Measurements from ENCODE around the gene CBX6.
"Not testable (repeated sequence)": the region's sequence is repeated elsewhere in the genome, so short reads cannot be mapped to it uniquely, and the experiment has no call there.

CBX6 gene

GRCh38 chr22:38872172-38872830 is at the start of gene CBX6:
Gene CBX6 (minus strand): TSS chr22:38872216. CDS start chr22:38872190, 26 bp downstream.
- DNase-seq (ENCODE audit: low spot score): peak; percentile 94

GRCh38 chr22:38921806-38922205 is 49.8 kb upstream of the CBX6 start:
- DNase-seq (ENCODE audit: low spot score): no peak

DNA sequence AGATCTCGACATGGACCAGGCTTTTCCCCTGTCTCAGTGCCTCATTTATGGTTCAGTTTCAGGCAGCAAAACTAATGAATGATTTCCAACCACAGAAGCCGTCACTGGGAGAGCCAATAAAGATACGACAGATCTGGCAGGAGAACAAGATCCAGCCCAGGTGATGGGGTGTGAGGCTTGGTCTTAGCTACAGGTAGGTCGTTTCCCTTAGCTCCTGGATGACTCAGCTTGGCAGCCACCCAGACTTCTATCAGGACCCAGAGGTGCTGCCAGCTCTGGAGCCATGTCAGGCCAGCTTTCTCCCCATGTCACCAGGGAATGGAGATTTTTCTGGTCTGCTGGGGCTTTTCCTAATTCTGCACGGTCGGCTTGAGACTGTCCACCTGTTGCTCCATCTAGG is 49.1 kb upstream of the CBX6 start:
- no peak for DNase-seq (ENCODE audit: low spot score)

DNA sequence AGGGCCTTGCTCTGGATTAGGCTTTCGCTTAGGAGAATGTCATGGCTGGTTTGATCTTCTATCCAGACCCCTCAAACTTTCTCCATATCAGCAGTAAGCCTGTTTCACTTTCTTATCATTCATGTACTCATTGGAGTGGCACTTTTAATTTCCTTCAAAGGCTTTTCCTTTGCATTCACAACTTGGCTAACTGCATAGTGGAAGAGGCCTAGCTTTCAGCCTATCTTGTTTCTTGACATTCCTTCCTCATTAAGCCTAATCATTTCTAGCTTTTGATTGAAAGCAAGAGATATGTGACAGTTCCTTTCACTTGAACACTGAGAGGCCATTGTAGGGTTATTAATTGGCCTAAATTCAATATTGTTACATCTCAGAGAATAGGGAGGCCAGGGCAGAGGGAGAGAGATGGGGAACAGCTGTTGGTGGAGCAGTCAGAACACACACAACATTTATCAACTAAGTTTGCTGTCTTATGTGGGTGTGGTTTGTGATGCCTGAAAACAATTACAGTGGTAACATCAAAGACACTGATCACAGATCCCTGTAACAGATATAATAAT is 47.7 kb upstream of the CBX6 start:
- DNase-seq (ENCODE audit: low spot score): no peak

DNA sequence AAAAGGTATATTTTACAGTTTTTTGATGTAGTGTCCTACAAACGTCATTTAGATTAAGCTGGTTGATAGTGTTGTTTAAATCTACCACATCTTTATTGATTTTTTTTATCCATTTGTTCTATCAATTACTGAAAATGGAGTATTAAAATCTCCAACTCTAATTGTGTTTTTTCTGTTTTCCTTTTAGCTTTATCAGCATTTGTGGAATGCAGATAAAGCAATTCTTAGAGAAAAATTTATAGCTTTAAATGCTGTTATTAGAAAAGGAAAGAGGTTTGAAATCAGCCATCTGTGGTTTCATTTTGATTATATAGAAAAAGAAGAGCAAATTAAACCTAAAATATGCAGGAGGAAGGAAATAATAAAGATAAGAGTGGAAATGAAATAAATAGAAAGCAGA is 39.4 kb upstream of the CBX6 start:
- DNase-seq (ENCODE audit: low spot score): no peak

DNA sequence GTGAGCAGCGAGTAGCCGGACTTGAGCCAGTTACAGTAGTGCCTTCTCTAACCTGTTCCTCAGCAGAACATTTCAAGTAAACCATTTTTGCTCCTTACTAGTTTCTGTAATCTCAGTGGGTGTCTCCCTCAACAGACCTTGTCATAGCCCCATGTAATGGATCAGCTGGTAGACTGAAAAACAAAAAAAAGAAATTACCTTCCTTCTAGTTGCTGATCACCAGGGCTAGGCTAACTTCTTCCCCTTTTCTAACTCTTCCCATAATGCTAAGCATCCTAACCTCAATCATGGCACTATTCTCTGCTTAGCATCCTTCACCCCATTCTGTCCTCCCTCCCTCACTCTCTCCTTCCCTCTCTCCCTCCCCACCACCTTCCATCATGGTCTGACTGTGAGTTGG is 35.8 kb upstream of the CBX6 start:
- DNase-seq (ENCODE audit: low spot score): no peak

DNA sequence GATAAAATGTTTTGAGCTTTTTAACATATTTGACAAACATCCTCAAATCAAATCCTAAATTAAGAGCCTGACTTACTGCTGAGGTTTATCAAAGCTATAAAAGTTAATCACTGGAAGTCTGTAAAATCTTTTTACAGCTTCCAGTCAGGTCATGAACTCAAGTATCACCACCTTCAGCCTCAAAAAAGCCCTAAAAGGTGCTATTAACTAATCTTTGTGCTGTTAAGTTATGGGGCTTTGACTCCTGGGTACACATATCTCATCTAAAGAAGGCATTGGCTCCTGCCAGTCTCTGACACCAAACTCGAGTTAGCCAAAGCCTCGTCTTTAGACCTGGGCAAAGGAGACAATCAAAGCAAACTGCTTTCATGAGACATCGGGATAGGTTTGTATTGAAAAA is 34.0 kb upstream of the CBX6 start:
- DNase-seq (ENCODE audit: low spot score): no peak

DNA sequence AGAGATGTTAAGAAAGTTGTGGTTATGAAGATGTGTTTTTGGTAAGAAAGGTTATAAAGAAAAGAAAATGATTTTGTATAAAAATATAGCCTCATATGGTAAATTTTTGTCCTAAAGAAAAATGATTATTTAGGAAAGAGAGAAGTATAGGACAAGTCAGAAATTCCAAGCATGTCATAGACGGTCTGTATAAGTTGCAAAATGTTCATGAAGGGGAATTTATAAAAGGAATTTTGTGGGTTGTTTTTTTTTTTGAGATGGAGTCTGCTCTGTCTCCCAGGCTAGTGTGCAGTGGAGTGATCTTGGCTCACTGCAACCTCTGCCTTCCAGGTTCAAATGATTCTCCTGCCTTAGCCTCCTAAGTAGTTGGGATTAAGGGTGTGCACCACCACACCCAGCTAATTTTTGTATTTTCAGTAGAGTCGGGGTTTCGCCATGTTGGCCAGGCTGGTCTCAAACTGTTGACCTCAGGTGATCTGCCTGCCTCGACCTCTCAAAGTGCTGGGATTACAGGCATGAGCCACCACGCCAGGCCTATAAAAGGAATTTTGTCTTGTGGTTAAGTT is 32.1 kb upstream of the CBX6 start:
- DNase-seq (ENCODE audit: low spot score): not testable (repeated sequence)

DNA sequence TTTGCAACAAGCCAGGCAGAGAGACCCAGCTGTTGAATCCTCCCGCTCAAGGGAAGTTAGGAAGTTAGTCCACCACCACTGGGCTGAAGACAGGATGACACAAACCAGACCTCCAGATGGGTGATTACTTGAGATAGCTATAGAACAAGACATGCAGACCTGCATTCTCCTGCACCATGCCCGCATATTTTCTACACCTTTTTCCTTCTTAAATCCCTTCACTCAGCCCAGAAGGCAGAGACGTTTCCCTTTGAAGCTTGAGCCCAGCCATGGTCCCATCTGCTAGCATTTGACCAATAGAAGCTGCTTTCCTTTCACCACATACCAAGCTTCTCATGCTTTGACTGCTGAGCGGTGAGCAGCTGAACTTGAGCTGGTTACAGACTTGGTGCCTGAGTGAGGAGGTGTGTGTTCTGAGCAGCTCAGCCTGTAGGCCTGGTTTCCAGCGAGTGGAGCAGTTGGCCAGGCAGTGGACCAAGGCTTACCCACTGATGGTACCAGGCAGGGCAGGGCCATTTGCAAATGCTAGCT is 29.2 kb upstream of the CBX6 start:
- DNase-seq (ENCODE audit: low spot score): no peak

- no peak for DNase-seq (ENCODE audit: low spot score)
Observed at GRCh38 chr22:38900677-38901076, 28.7 kb upstream of the CBX6 start.

- DNase-seq (ENCODE audit: low spot score): no peak
Observed at GRCh38 chr22:38891256-38891655, 19.2 kb upstream of the CBX6 start.

GRCh38 chr22:38890377-38890776 is 18.4 kb upstream of the CBX6 start:
- no peak for DNase-seq (ENCODE audit: low spot score)

- DNase-seq (ENCODE audit: low spot score): no peak
Observed at GRCh38 chr22:38886333-38886732, 14.3 kb upstream of the CBX6 start.

- DNase-seq (ENCODE audit: low spot score): no peak
Observed at GRCh38 chr22:38882972-38883622, 11.1 kb upstream of the CBX6 start.

DNA sequence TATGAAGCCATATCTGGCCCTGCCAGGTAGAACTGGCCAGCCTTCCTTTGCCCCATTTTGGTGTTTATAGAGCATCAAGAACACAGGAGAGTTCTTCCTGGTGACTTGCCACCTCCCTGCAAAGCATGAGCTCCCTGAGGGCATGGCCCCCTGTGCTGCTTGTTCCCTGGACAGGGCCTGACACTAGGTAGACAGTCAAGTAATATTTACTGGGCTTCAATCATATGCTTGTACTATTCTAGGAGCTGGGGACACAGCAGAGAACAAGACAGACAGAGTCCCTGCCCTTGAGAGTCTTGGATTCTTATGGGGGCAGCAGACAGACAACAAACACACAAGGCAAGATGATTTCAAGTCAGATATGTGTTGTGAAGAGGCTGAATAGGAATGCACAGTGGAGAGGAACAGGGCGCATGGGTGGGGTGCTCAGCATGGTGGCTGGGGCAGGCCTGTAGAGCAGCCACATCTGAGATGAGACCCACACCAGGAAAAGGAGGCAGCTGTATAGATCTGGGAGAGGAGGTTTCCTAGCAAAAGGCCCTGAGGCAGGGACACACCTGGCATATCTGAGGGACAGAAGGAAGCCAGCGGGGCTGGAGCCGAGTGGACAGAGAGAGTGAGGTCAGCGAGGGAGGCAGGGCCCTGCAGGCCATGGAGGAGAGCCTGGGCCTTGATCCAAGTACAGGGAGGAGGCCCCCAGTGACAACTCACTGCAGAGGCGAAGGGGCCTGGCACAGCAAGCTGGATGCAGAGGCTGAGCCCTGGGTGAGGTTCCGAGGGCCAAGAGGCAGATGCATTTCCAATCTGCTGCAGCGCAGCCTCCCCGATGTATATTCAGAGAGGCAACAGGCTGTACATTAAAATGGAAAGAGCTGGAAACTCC is 10.2 kb upstream of the CBX6 start:
- no peak for DNase-seq (ENCODE audit: low spot score)

DNA sequence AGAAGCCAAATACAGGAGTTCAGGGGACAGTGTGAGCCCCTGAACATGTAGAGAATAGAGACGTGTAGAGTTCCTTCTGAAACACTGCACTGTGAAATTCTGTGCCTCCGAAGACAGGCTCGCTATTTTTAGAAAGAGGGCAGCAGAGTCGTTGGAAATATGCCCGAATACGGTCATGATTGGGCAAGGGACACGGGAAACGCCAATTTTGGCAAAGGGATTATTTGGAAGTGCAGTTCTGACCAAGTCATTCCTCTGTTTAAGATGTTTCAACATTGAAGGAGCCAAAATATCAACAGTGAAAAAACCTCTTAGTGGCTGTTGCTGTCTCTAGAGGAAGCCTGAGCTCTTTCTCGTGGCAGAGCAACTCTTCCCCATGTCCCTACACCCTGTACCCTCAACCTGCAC is 9.5 kb upstream of the CBX6 start:
- no peak for DNase-seq (ENCODE audit: low spot score)

- no peak for DNase-seq (ENCODE audit: low spot score)
Observed at GRCh38 chr22:38879961-38880360, 7.9 kb upstream of the CBX6 start.

DNA sequence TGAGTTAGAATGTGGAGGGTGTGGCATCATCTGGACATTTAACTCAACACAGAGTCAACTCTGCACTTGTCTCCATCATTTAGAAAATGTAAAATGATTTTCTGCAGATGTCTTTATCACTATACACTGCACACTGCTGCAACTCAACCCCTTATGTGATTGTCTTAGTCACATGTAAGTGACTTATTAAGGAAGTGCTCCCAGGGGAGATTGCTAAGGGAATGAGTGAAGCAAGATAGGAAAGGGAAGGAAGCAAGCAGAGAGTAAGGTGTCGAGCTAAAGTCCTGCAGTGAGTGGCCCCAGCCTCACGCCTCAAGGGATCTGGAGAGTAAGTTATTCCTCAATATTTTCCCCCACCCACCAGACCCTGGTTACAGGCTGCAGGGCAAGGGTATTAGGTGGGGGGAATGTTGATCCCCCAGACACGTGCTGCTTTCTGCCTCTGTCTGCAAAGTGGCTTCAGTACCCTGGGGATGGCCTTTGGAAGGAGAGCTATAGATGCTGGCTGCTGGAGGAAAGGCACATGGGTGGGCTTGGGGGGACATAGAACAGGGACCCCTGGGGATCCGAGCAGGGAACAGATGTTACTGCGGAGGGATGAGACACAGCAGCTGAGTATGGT is 7.2 kb upstream of the CBX6 start:
- DNase-seq (ENCODE audit: low spot score): no peak

GRCh38 chr22:38878001-38878400 is 6.0 kb upstream of the CBX6 start:
- DNase-seq (ENCODE audit: low spot score): no peak

- no peak for DNase-seq (ENCODE audit: low spot score)
Observed at GRCh38 chr22:38874529-38875222, 2.7 kb upstream of the CBX6 start.
